Activated CD8-positive, alpha-beta memory T cell treated with anti-CD3 and anti-CD28 coated beads for 1 hour (primary cell): ENCODE results near the gene FOXN1.
"Not testable (repeated sequence)": the region's sequence is repeated elsewhere in the genome, so short reads cannot be mapped to it uniquely, and the experiment has no call there.

Source experiments
- DNase-seq, 2 donors: peaks; one replicate each; pipeline ENCODE4 v3.0.0-alpha.2; 2020; ENCODE audit warnings: low read depth in 1 of 2; ENCODE audit errors: extremely low read depth in 1 of 2

FOXN1 gene

GRCh38 chr17:28572259-28573039 lies 66.3 kb downstream of the FOXN1 start:
- DNase-seq, result no peak

- no peak for DNase-seq
These were observed 66.9 kb downstream of the FOXN1 start for GRCh38 chr17:28573040-28573380.

GRCh38 chr17:28573521-28573920 lies 67.4 kb downstream of the FOXN1 start:
- no peak for DNase-seq

GRCh38 chr17:28573966-28574480 lies 67.9 kb downstream of the FOXN1 start:
- no peak for DNase-seq

- DNase-seq, result no peak
These were observed 68.4 kb downstream of the FOXN1 start for GRCh38 chr17:28574526-28574925.

GRCh38 chr17:28575126-28575795 lies 69.1 kb downstream of the FOXN1 start:
- no peak for DNase-seq

- not testable (repeated sequence) for DNase-seq
These were observed 69.9 kb downstream of the FOXN1 start for GRCh38 chr17:28576016-28576415.

- DNase-seq, result peak; percentile 94 to 98
These were observed 70.8 kb downstream of the FOXN1 start, which contains the start of gene ALDOC for GRCh38 chr17:28576758-28577465. Gene ALDOC, minus strand, starts transcription at chr17:28576895. Its CDS starts 1,363 bp downstream, at chr17:28575532.

- no peak for DNase-seq
These were observed 71.3 kb downstream of the FOXN1 start for GRCh38 chr17:28577466-28577824.

GRCh38 chr17:28578246-28579195 lies 72.4 kb downstream of the FOXN1 start:
- DNase-seq, result no peak

GRCh38 chr17:28579526-28579925 lies 73.4 kb downstream of the FOXN1 start:
- no peak for DNase-seq

GRCh38 chr17:28580959-28581358 lies 74.8 kb downstream of the FOXN1 start:
- no peak for DNase-seq

- DNase-seq, result no peak
These were observed 76.4 kb downstream of the FOXN1 start for GRCh38 chr17:28582513-28582912.

- no peak for DNase-seq
These were observed 78.3 kb downstream of the FOXN1 start for GRCh38 chr17:28584434-28584833.

- no peak for DNase-seq
These were observed 79.7 kb downstream of the FOXN1 start for GRCh38 chr17:28585851-28586250.
